PC-3 (cell line): ENCODE results near the gene SEPTIN1. TPM values are rescaled to one million over a fixed set of nuclear protein-coding genes. Genes with fewer than 3 reads are reported as not detected.
A peak's percentile ranks its signal among the peaks of the same experiment; 100 is the strongest.

ENCODE experiments used
- ATAC-seq: fragments of 200-7000 bp; cut with Tn5 transposase; 2 replicates; pipeline ENCODE4 v1.9.1; 2020; ENCODE audit warnings: mild to moderate bottlenecking, moderate library complexity
- BruUV-seq: library from RNA; stranded (reverse); fragments of 400-500 nt; replicated peaks from 2 replicates; lab custom pipeline; 2021; lab: Mats Ljungman, UMichigan
- CTCF ChIA-PET: fragments of 300-600 bp; sonication (Branson Sonifier 250); formaldehyde crosslinking; loops from one replicate; lab custom pipeline; 2022; ENCODE audit warnings: antibody characterized with exemption; lab: Charles Lee
- POLR2A ChIA-PET: fragments of 300-600 bp; sonication (Branson Sonifier 250); formaldehyde crosslinking; loops from one replicate; lab custom pipeline; 2022; ENCODE audit warnings: antibody characterized with exemption; ENCODE audit not compliant: unreplicated experiment; lab: Charles Lee
- DNase-seq: peaks from one replicate; pipeline ENCODE4 v3.0.0-alpha.2; 2015
- H2AFZ ChIP-seq: fragments of 300-600 bp; sonication (generic); 2 replicates; pipeline ENCODE4 v1.6.0; 2016; ENCODE audit warnings: antibody characterized with exemption, low read length
- H3F3A ChIP-seq: fragments of 300-600 bp; sonication (generic); one replicate; pipeline ENCODE4 v1.6.0; 2017; ENCODE audit warnings: antibody characterized with exemption, low read length, control low read depth, mild to moderate bottlenecking; ENCODE audit not compliant: unreplicated experiment
- H3K27ac ChIP-seq: fragments of 300-600 bp; sonication (generic); 2 replicates; pipeline ENCODE4 v1.5.1; 2016; ENCODE audit warnings: mild to moderate bottlenecking, low read length
- H3K27me3 ChIP-seq: fragments of 300-600 bp; sonication (generic); 2 replicates; pipeline ENCODE4 v1.6.1; 2016; ENCODE audit warnings: low read length, mixed read lengths
- H3K36me3 ChIP-seq: fragments of 300-600 bp; sonication (generic); 2 replicates; pipeline ENCODE4 v1.6.1; 2016; ENCODE audit warnings: low read depth, mixed run types, low read length, mixed read lengths
- H3K4me1 ChIP-seq: fragments of 300-600 bp; sonication (generic); 2 replicates; pipeline ENCODE4 v1.5.1; 2016; ENCODE audit warnings: low read length; ENCODE audit not compliant: insufficient read depth
- H3K4me2 ChIP-seq: fragments of 300-600 bp; sonication (generic); 2 replicates; pipeline ENCODE4 v1.6.0; 2016; ENCODE audit warnings: low read length
- H3K4me3 ChIP-seq: fragments of 300-600 bp; sonication (generic); 2 replicates; pipeline ENCODE4 v1.5.1; 2016; ENCODE audit warnings: mild to moderate bottlenecking, low read length, mixed read lengths
- H3K79me2 ChIP-seq: fragments of 300-600 bp; sonication (generic); 2 replicates; pipeline ENCODE4 v1.6.1; 2017; ENCODE audit warnings: low read length, mixed read lengths
- H3K9ac ChIP-seq: fragments of 300-600 bp; sonication (generic); 2 replicates; pipeline ENCODE4 v1.6.0; 2016; ENCODE audit warnings: mild to moderate bottlenecking, low read length
- H3K9me2 ChIP-seq: fragments of 300-600 bp; sonication (generic); replicated peaks from 2 replicates; pipeline ENCODE4 v1.6.1; 2016; ENCODE audit warnings: mixed run types, low read length, mixed read lengths
- H3K9me3 ChIP-seq: fragments of 300-600 bp; sonication (generic); 2 replicates; pipeline ENCODE4 v1.6.1; 2016; ENCODE audit warnings: low read length, mixed read lengths
- H4K20me1 ChIP-seq: fragments of 300-600 bp; sonication (generic); 2 replicates; pipeline ENCODE4 v1.6.1; 2016; ENCODE audit warnings: low read length, mixed read lengths
- EZH2 ChIP-seq: fragments of 300-600 bp; sonication (generic); IDR thresholded peaks from one replicate; pipeline ENCODE4 v1.6.1; 2017; ENCODE audit warnings: antibody characterized with exemption, mild to moderate bottlenecking, low read length; ENCODE audit not compliant: unreplicated experiment
- EZH2phosphoT487 ChIP-seq: fragments of 300-600 bp; sonication (generic); IDR thresholded peaks from 2 replicates; pipeline ENCODE4 v1.6.1; 2018; ENCODE audit warnings: mild to moderate bottlenecking, antibody characterized with exemption, low read length, borderline replicate concordance
- intact Hi-C: fragments of 100-400 bp; cut with micrococcal nuclease; formaldehyde crosslinking; loops from 2 replicates; pipeline ENCODE4 v1.9.0; 2023
- total RNA-seq: library from RNA; depleted of rRNA; stranded (reverse); fragments of >200 nt; gene quantifications from 2 replicates; pipeline ENCODE4 v1.2.3, GENCODE V29; 2014
- TF ChIP-seq, protein P1 (sequence below): fragments of 300-600 bp; sonication (generic); conservative IDR thresholded peaks from 2 replicates; pipeline ENCODE4 v1.5.1; 2017; ENCODE audit warnings: antibody characterized with exemption, low read depth, mild to moderate bottlenecking, low read length

Gene SEPTIN1
- total RNA-seq, 1 experiment from 2014 or later: 0.55 TPM

DNA sequence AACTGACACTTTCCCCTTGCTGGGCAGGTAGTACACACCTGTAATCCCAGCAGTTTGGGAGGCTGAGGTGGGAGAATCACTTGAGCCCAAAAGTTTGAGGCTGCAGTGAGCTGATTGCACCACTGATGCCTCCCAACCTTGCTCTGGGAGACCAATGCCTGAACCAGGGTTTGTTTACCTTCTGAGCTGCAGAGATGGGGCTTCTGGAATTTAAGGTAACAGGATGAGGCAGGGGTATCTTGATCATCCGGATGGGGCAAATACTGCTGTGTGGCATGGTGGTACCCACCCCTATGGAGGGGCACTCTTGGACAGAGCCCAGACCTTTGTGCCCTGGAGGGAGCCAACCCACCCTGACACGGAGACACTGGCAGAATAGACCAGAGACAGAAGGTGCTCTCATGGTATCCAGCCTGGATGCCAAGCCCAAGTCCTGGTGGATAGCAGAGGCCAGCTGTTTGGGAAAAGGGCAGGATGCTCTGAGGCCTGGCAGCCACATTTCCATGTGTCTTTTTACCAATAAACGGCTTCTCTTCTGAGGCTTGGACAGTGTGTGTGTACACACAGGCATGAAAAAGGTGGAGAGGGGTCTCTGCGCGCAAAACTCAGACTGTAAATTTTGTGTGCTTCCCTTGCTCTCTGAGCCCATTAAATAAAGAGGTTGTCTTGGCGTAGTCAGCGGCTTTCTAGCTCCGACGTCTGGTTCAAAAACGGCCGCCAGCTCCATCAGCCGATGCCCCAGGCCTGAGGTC, 17.2 kb upstream of the SEPTIN1 start:
- BruUV-seq: no TSS peak
- Histone ChIP-seq H3K9me2 (no peaks in the 10 kb centered on the region), H3K4me3 (peak overlapping the region; percentile 83), H2AFZ (peak overlapping the region; percentile 98), H4K20me1 (no peaks in the 10 kb centered on the region), H3K9me3 (no peaks in the 10 kb centered on the region), H3K27me3 (no peaks in the 10 kb centered on the region), H3K27ac (peak overlapping the region; percentile 73), H3K36me3 (no peaks in the 10 kb centered on the region), H3K79me2 (peaks cover 20% of the 10 kb centered on the region), H3K4me2 (peak overlapping the region; percentile 98), H3K9ac (peak overlapping the region; percentile 91), H3K4me1 (0 out of 2 replicates have a peak, but pooled peaks cover 4% of the 10 kb centered on the region), H3F3A (no peaks in the 10 kb centered on the region)
- ATAC-seq (no peak), DNase-seq (peak; percentile 9)
- intact Hi-C loops: no loop called here
- ChIA-PET CTCF (no interaction called here), POLR2A (no interaction called here)
- TF ChIP-seq, protein P1, sequence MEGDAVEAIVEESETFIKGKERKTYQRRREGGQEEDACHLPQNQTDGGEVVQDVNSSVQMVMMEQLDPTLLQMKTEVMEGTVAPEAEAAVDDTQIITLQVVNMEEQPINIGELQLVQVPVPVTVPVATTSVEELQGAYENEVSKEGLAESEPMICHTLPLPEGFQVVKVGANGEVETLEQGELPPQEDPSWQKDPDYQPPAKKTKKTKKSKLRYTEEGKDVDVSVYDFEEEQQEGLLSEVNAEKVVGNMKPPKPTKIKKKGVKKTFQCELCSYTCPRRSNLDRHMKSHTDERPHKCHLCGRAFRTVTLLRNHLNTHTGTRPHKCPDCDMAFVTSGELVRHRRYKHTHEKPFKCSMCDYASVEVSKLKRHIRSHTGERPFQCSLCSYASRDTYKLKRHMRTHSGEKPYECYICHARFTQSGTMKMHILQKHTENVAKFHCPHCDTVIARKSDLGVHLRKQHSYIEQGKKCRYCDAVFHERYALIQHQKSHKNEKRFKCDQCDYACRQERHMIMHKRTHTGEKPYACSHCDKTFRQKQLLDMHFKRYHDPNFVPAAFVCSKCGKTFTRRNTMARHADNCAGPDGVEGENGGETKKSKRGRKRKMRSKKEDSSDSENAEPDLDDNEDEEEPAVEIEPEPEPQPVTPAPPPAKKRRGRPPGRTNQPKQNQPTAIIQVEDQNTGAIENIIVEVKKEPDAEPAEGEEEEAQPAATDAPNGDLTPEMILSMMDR: no peak
- TF ChIP-seq EZH2phosphoT487: no peak
- TF ChIP-seq EZH2: no peak

DNA sequence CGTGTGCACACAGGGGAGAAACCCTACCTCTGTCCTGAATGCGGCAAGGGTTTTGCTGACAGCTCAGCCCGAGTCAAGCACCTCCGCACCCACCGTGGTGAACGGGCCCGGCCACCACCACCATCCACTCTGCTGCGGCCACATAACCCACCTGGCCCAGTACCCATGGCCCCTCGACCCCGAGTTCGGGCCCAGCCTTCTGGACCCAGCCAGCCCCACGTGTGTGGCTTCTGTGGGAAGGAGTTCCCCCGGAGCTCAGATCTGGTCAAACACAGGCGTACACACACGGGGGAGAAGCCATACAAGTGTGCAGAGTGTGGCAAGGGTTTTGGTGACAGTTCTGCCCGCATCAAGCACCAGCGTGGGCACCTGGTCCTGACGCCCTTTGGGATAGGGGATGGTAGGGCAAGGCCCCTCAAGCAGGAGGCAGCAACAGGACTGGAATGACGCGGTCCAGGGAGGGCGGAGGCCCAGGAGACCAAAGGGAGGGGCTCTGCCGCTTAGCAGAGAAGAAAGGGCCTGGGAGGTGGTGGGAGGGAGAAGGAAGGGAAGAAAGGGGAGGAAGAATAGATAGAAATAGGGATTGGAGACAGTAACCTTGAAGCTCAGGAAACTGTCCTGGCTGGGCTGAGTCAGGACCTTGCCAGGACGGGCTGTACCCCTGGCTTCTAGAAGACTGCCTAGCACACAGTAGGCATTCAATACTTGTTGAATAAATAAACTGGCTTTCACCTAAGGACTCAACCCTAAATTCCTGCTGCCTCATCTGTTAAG, 16.5 kb upstream of the SEPTIN1 start:
- Histone ChIP-seq H3K27me3 (no peaks in the 10 kb centered on the region), H3K9me2 (no peaks in the 10 kb centered on the region), H3K27ac (no peak overlapping the region), H3K4me3 (no peak overlapping the region), H3K9ac (no peak overlapping the region), H3K9me3 (no peaks in the 10 kb centered on the region), H2AFZ (no peak overlapping the region), H3K79me2 (peaks cover 20% of the 10 kb centered on the region), H4K20me1 (no peaks in the 10 kb centered on the region), H3K4me2 (no peak overlapping the region), H3K4me1 (0 out of 2 replicates have a peak, but pooled peaks cover 4% of the 10 kb centered on the region), H3K36me3 (no peaks in the 10 kb centered on the region), H3F3A (no peaks in the 10 kb centered on the region)
- ChIA-PET POLR2A (no interaction called here), CTCF (no interaction called here)
- intact Hi-C loops: no loop called here
- no peak for TF ChIP-seq EZH2
- TF ChIP-seq EZH2phosphoT487: no peak
- TF ChIP-seq, protein P1: no peak
- no TSS peak for BruUV-seq
- ATAC-seq (no peak), DNase-seq (no peak)
